GM10847 (cell line): Measurements from ENCODE around the gene STON2.

Experiments used
- POLR2A ChIP-seq: IDR thresholded peaks from 2 replicates; pipeline ENCODE4 v1.6.1; 2011; ENCODE audit not compliant: insufficient read length; ENCODE audit errors: extremely low read depth

The STON2 gene

GRCh38 chr14:81310606-81311005 is 89.5 kb downstream of the STON2 start:
- no peak for TF ChIP-seq POLR2A

- no peak for TF ChIP-seq POLR2A
These were observed 90.6 kb downstream of the STON2 start for GRCh38 chr14:81309511-81309910.

- no peak for TF ChIP-seq POLR2A
These were observed 94.4 kb downstream of the STON2 start for GRCh38 chr14:81305743-81306142.

GRCh38 chr14:81305065-81305464 is 95.1 kb downstream of the STON2 start:
- no peak for TF ChIP-seq POLR2A

- TF ChIP-seq POLR2A: no peak
These were observed 96.7 kb downstream of the STON2 start for GRCh38 chr14:81303258-81303935.

DNA sequence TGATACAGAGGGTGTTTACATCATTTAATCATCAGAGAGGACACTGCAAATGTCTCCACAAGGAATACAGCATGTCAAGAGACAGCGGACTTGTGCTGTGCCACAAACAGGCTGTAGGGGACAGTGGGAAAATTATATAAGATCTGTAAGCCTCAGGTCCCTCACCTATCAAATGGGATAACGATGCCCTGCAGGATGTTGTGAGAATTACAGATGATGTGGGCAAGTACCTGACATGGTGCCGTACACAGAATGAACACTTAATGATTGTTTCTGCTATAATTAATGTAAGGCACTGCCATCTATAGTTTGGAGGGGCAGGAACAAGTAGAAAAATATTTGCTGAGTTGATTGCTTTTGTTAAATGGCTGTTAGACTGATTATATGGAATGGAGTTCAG is 97.5 kb downstream of the STON2 start:
- TF ChIP-seq POLR2A: no peak

GRCh38 chr14:81301813-81302212 is 98.3 kb downstream of the STON2 start:
- no peak for TF ChIP-seq POLR2A

GRCh38 chr14:81301371-81301770 is 98.8 kb downstream of the STON2 start:
- no peak for TF ChIP-seq POLR2A

DNA sequence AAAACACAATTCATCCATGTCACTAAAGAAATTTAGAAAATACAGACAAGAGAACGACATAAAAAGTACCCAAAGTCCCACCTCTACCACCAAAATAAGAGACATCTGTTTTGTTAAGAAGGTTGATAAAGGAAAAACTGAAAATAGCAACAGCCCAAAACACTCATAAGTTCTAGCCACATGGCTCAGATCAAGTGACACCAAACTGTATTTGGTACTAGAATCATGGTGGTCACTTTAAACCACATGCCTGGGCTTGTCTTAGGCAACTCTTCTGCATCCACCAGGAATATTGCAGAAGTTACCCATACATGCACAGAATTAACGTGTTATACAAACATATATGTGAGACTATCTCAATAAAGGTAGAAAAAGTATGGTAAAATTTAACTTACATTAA is 101.2 kb downstream of the STON2 start:
- TF ChIP-seq POLR2A: no peak

DNA sequence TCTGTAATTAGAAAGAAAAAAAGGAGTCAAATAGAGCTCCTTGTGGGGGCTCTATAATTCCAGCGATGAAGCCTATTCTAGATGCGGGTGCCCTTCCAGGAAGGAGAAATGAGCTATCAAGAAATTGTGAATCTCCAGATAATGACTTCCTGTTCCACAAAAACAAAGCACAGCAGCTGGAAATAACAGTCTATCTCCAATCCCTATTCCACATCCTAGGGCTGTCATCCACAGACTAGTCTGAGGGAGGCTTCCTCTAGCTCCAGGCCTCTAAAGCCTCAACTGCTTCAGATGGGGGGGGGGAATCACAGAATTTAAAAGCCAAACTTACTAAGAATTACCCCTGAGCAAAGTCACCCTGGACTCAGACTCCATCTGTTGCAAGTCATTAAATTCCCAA is 102.0 kb downstream of the STON2 start:
- TF ChIP-seq POLR2A: no peak

DNA sequence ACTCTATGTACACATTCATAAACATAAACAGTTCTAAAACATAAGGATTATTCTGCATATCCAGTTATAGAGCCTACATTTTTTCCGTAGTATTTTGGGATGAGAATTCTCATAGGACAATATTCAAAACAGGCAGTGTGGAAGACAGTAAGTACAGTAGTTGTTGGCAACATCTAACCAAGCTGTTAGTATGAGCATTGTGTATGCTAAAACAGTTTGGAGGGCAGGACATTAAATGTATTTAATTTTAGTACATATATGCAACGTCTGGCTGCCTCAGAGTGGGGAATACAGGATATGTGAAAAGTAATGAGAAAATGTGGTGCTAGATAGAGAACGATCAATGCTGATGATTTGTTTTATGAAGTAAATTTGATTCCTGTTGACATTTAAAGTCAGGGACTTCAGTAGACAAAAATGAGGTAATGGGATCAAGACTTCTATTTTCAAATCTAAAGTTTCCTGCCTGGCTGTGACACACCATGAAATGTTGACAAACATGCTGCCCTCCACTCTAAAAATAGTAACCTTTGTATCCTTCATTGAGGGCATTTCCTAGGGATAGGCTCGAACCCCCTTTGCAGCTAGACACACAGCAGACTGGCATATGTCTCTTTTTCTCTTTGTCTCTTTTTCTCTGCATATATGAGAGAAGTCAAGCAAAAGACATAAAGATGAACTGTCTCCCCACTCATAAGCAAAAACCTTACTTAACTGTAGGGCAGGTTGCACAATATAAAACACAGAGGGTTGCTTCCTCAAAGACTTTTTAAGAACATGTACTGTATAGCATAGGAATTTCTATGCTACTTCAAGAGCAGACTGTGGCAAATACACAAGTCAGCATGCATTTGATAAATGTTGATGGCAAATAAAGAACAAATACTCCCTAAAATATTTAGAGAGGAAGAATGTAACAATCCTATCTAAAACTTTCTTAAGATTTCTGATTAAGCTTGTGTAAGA is 103.9 kb downstream of the STON2 start:
- no peak for TF ChIP-seq POLR2A

- no peak for TF ChIP-seq POLR2A
These were observed 110.6 kb downstream of the STON2 start for GRCh38 chr14:81289516-81289915.

GRCh38 chr14:81286574-81287370 is 113.4 kb downstream of the STON2 start:
- TF ChIP-seq POLR2A: no peak

DNA sequence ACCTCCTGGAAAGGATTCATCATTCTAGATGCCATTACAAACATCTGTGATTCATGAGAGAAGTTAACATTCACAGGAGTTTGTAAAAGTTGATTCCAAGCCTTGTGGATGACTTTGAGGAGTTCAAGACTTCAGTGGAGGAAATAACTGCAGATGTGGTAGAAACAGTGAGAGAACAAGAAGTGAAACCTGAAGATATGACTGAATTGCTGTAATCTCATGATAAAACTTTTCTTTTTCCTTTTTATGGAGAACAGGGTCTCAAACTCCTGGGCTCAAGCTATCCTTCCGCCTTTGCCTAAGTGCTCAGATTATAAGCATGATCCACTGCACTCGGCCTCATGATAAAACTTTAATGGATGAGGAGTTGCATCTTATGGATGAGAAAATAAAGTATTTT is 114.9 kb downstream of the STON2 start:
- TF ChIP-seq POLR2A: no peak

GRCh38 chr14:81281332-81281731 is 118.8 kb downstream of the STON2 start:
- TF ChIP-seq POLR2A: no peak

GRCh38 chr14:81280136-81280791 is 119.9 kb downstream of the STON2 start:
- TF ChIP-seq POLR2A: no peak

DNA sequence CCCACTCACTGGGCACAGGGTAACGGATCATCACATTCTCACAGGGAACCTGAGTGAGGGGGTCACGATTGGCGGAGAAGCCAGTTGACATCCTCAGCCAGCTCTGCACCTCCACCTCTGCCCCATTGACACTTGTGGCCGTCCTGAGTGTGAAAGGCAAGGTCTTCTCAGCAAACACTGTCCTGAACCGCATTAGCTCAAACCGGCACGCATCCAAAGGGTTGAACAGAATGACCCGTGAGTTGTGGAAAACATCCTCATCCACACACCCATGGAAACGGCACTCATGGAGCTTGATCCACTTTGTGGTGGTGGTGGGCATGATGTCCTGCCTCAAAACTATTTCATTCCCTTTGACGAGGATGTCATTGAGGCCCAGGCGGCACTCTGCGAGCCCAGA is 123.0 kb downstream of the STON2 start:
- no peak for TF ChIP-seq POLR2A
